ENCODE measurements around the gene TDP2. TPM values are rescaled to one million over a fixed set of nuclear protein-coding genes. Genes with fewer than 3 reads are reported as not detected.

Gene TDP2
- total RNA-seq, 2 experiments from 2014 or later: 63.9 to 64.6 TPM

- CTCF ChIA-PET: interaction anchor here (1.0 kb wide), 1 partner anchor 107 kb away, joined by 3 read pairs; no protein-coding TSS in a partner anchor
- TF ChIP-seq CTCF (IDR thresholded peaks at IDR 0.05): no peak
- H3K4me3 Mint-ChIP-seq: no peak overlapping the region
- H3K9me3 Mint-ChIP-seq: no peaks in the 10 kb centered on the region
- POLR2A ChIA-PET: no interaction called here
- H3K36me3 Mint-ChIP-seq (ENCODE audit: low read depth): peaks cover 14% of the 10 kb centered on the region
- no peak for ATAC-seq (ENCODE audit: poor library complexity)
- Histone ChIP-seq H3K27ac (ENCODE audit: low read depth in 1 of 2, low read length in 2 of 2) (no peak overlapping the region), H3K9me3 (ENCODE audit: control insufficient read depth in 1 of 2, insufficient read depth in 1 of 2, low read length in 2 of 2) (no peaks in the 10 kb centered on the region), H3K4me3 (ENCODE audit: low read length) (no peak overlapping the region), H3K4me1 (ENCODE audit: insufficient read depth, low read length) (no peaks in the 10 kb centered on the region), H3K27me3 (ENCODE audit: control insufficient read depth in 1 of 2, insufficient read depth in 2 of 2, low read length in 2 of 2) (no peaks in the 10 kb centered on the region), H3K36me3 (ENCODE audit: insufficient read depth, low read length) (no peaks in the 10 kb centered on the region)
- H3K27ac Mint-ChIP-seq: no peak overlapping the region
- no peaks in the 10 kb centered on the region for H3K27me3 Mint-ChIP-seq
- no peak for DNase-seq
- H3K4me1 Mint-ChIP-seq (ENCODE audit: low read depth): peaks cover 19% of the 10 kb centered on the region
- intact Hi-C loops (cut with DNase I, micrococcal nuclease): loop anchor here in 1 of 2 experiments (5.0 to 10.0 kb wide), 2 partner anchors 196 to 263 kb away; partner anchors contain the start of gene ALDH5A1
Observed at GRCh38 chr6:24690593-24690992, 23.9 kb upstream of the TDP2 start.

- Mint-ChIP-seq H3K4me3 (no peak overlapping the region), H3K27me3 (no peaks in the 10 kb centered on the region), H3K4me1 (ENCODE audit: low read depth) (peaks cover 15% of the 10 kb centered on the region), H3K27ac (no peak overlapping the region), H3K36me3 (ENCODE audit: low read depth) (peaks cover 14% of the 10 kb centered on the region), H3K9me3 (no peaks in the 10 kb centered on the region)
- H3K36me3 ChIP-seq (ENCODE audit: insufficient read depth, low read length): no peaks in the 10 kb centered on the region
- no peaks in the 10 kb centered on the region for H3K27me3 ChIP-seq (ENCODE audit: control insufficient read depth in 1 of 2, insufficient read depth in 2 of 2, low read length in 2 of 2)
- intact Hi-C loops (cut with DNase I, micrococcal nuclease): loop anchor here in 1 of 2 experiments (5.0 to 10.0 kb wide), 2 partner anchors 195 to 263 kb away; partner anchors contain the start of gene ALDH5A1
- H3K4me3 ChIP-seq (ENCODE audit: low read length): no peak overlapping the region
- H3K4me1 ChIP-seq (ENCODE audit: insufficient read depth, low read length): no peaks in the 10 kb centered on the region
- ATAC-seq (ENCODE audit: poor library complexity): no peak
- no peak for TF ChIP-seq CTCF (IDR thresholded peaks at IDR 0.05)
- H3K27ac ChIP-seq (ENCODE audit: low read depth in 1 of 2, low read length in 2 of 2): no peak overlapping the region
- POLR2A ChIA-PET: interaction anchor here (1.6 kb wide), 1 partner anchor 23 kb away, joined by 3 read pairs; the partner anchor contains the start of gene ACOT13
- CTCF ChIA-PET: interaction anchor here (1.0 to 1.7 kb wide), 2 partner anchors 24 to 106 kb away, joined by 3 to 4 read pairs; partner anchors contain the start of genes ACOT13 and TDP2
- DNase-seq: no peak
- no peaks in the 10 kb centered on the region for H3K9me3 ChIP-seq (ENCODE audit: control insufficient read depth in 1 of 2, insufficient read depth in 1 of 2, low read length in 2 of 2)
Observed at GRCh38 chr6:24689964-24690363, 23.3 kb upstream of the TDP2 start.

GRCh38 chr6:24686946-24687345, 20.2 kb upstream of the TDP2 start:
- H3K27ac Mint-ChIP-seq: no peak overlapping the region

More at GRCh38 chr6:24686946-24687345, 20.2 kb upstream of the TDP2 start:
- POLR2A ChIA-PET: no interaction called here
- H3K4me1 ChIP-seq (ENCODE audit: insufficient read depth, low read length): no peaks in the 10 kb centered on the region
- peaks cover 7% of the 10 kb centered on the region for H3K4me1 Mint-ChIP-seq (ENCODE audit: low read depth)
- H3K27ac ChIP-seq (ENCODE audit: low read depth in 1 of 2, low read length in 2 of 2): no peak overlapping the region
- H3K36me3 Mint-ChIP-seq (ENCODE audit: low read depth): peaks cover 14% of the 10 kb centered on the region
- no peak for DNase-seq
- H3K9me3 ChIP-seq (ENCODE audit: control insufficient read depth in 1 of 2, insufficient read depth in 1 of 2, low read length in 2 of 2): no peaks in the 10 kb centered on the region
- H3K27me3 Mint-ChIP-seq: no peaks in the 10 kb centered on the region
- intact Hi-C loops (cut with DNase I, micrococcal nuclease): no loop called here
- H3K27me3 ChIP-seq (ENCODE audit: control insufficient read depth in 1 of 2, insufficient read depth in 2 of 2, low read length in 2 of 2): no peaks in the 10 kb centered on the region
- H3K9me3 Mint-ChIP-seq: no peaks in the 10 kb centered on the region
- no peak overlapping the region for H3K4me3 ChIP-seq (ENCODE audit: low read length)
- TF ChIP-seq CTCF (IDR thresholded peaks at IDR 0.05): no peak
- H3K4me3 Mint-ChIP-seq: no peak overlapping the region
- no peak for ATAC-seq (ENCODE audit: poor library complexity)
- H3K36me3 ChIP-seq (ENCODE audit: insufficient read depth, low read length): no peaks in the 10 kb centered on the region
- CTCF ChIA-PET: no interaction called here

All from CD4-positive, alpha-beta T cell (primary cell).